Measurements from ENCODE around the gene GNGT1.

GNGT1 gene

GRCh38 chr7:93906267-93906666, at the start of gene GNGT1:
GNGT1 (plus strand) TSS chr7:93906567; CDS start chr7:93906747, 180 bp downstream.
- Mint-ChIP-seq H3K4me3 (no peak within 1 kb of the TSS), H3K4me1 (ENCODE audit: low read depth) (no peaks in the 10 kb centered on the region), H3K27ac (no peak within 1 kb of the TSS), H3K9me3 (no peaks in the 10 kb centered on the region), H3K36me3 (ENCODE audit: low read depth) (no peaks in the 10 kb centered on the region), H3K27me3 (ENCODE audit: low read depth) (no peaks in the 10 kb centered on the region)

- Mint-ChIP-seq H3K36me3 (ENCODE audit: low read depth) (no peaks in the 10 kb centered on the region), H3K27ac (no peak overlapping the region), H3K27me3 (ENCODE audit: low read depth) (no peaks in the 10 kb centered on the region), H3K4me3 (no peak overlapping the region), H3K9me3 (no peaks in the 10 kb centered on the region), H3K4me1 (ENCODE audit: low read depth) (no peaks in the 10 kb centered on the region)
Observed at GRCh38 chr7:93858857-93859256, 47.5 kb upstream of the GNGT1 start.

- no peaks in the 10 kb centered on the region for H3K4me1 Mint-ChIP-seq (ENCODE audit: low read depth)
- no peak overlapping the region for H3K27ac Mint-ChIP-seq
- H3K4me3 Mint-ChIP-seq: no peak overlapping the region
- H3K36me3 Mint-ChIP-seq (ENCODE audit: low read depth): no peaks in the 10 kb centered on the region
- no peaks in the 10 kb centered on the region for H3K27me3 Mint-ChIP-seq (ENCODE audit: low read depth)
- H3K9me3 Mint-ChIP-seq: no peaks in the 10 kb centered on the region
Observed at GRCh38 chr7:93860261-93860660, 46.1 kb upstream of the GNGT1 start.

- Mint-ChIP-seq H3K4me1 (ENCODE audit: low read depth) (no peaks in the 10 kb centered on the region), H3K4me3 (no peak overlapping the region), H3K27ac (no peak overlapping the region), H3K27me3 (ENCODE audit: low read depth) (no peaks in the 10 kb centered on the region), H3K9me3 (no peaks in the 10 kb centered on the region), H3K36me3 (ENCODE audit: low read depth) (no peaks in the 10 kb centered on the region)
Observed at GRCh38 chr7:93861325-93861949, 44.9 kb upstream of the GNGT1 start.

GRCh38 chr7:93862651-93863050, 43.7 kb upstream of the GNGT1 start:
- Mint-ChIP-seq H3K27me3 (ENCODE audit: low read depth) (no peaks in the 10 kb centered on the region), H3K9me3 (no peaks in the 10 kb centered on the region), H3K4me3 (no peak overlapping the region), H3K27ac (no peak overlapping the region), H3K4me1 (ENCODE audit: low read depth) (no peaks in the 10 kb centered on the region), H3K36me3 (ENCODE audit: low read depth) (no peaks in the 10 kb centered on the region)

GRCh38 chr7:93866886-93867285, 39.5 kb upstream of the GNGT1 start:
- Mint-ChIP-seq H3K27ac (no peak overlapping the region), H3K36me3 (ENCODE audit: low read depth) (no peaks in the 10 kb centered on the region), H3K4me3 (no peak overlapping the region), H3K4me1 (ENCODE audit: low read depth) (no peaks in the 10 kb centered on the region), H3K27me3 (ENCODE audit: low read depth) (no peaks in the 10 kb centered on the region), H3K9me3 (no peaks in the 10 kb centered on the region)

- no peaks in the 10 kb centered on the region for H3K27me3 Mint-ChIP-seq (ENCODE audit: low read depth)
- no peaks in the 10 kb centered on the region for H3K36me3 Mint-ChIP-seq (ENCODE audit: low read depth)
- H3K4me3 Mint-ChIP-seq: no peak overlapping the region
- no peak overlapping the region for H3K27ac Mint-ChIP-seq
- no peaks in the 10 kb centered on the region for H3K4me1 Mint-ChIP-seq (ENCODE audit: low read depth)
- no peaks in the 10 kb centered on the region for H3K9me3 Mint-ChIP-seq
Observed at GRCh38 chr7:93873998-93874574, 32.3 kb upstream of the GNGT1 start.

GRCh38 chr7:93877742-93878141, 28.6 kb upstream of the GNGT1 start:
- H3K9me3 Mint-ChIP-seq: no peaks in the 10 kb centered on the region
- H3K27me3 Mint-ChIP-seq (ENCODE audit: low read depth): peaks cover 3% of the 10 kb centered on the region
- H3K36me3 Mint-ChIP-seq (ENCODE audit: low read depth): no peaks in the 10 kb centered on the region
- no peak overlapping the region for H3K4me3 Mint-ChIP-seq
- H3K4me1 Mint-ChIP-seq (ENCODE audit: low read depth): no peaks in the 10 kb centered on the region
- no peak overlapping the region for H3K27ac Mint-ChIP-seq

- Mint-ChIP-seq H3K4me3 (no peak overlapping the region), H3K9me3 (no peaks in the 10 kb centered on the region), H3K4me1 (ENCODE audit: low read depth) (no peaks in the 10 kb centered on the region), H3K27me3 (ENCODE audit: low read depth) (peaks cover 7% of the 10 kb centered on the region), H3K36me3 (ENCODE audit: low read depth) (no peaks in the 10 kb centered on the region), H3K27ac (no peak overlapping the region)
Observed at GRCh38 chr7:93879356-93879755, 27.0 kb upstream of the GNGT1 start.

- Mint-ChIP-seq H3K4me1 (ENCODE audit: low read depth) (no peaks in the 10 kb centered on the region), H3K9me3 (no peaks in the 10 kb centered on the region), H3K36me3 (ENCODE audit: low read depth) (no peaks in the 10 kb centered on the region), H3K4me3 (no peak overlapping the region), H3K27me3 (ENCODE audit: low read depth) (peaks cover 7% of the 10 kb centered on the region), H3K27ac (no peak overlapping the region)
Observed at GRCh38 chr7:93882468-93882867, 23.9 kb upstream of the GNGT1 start.

GRCh38 chr7:93883078-93883916, 23.1 kb upstream of the GNGT1 start:
- no peak overlapping the region for H3K4me3 Mint-ChIP-seq
- H3K36me3 Mint-ChIP-seq (ENCODE audit: low read depth): no peaks in the 10 kb centered on the region

GRCh38 chr7:93883917-93884345, 22.4 kb upstream of the GNGT1 start:
- no peak overlapping the region for H3K4me3 Mint-ChIP-seq
- H3K27ac Mint-ChIP-seq: no peak overlapping the region
- H3K4me1 Mint-ChIP-seq (ENCODE audit: low read depth): no peaks in the 10 kb centered on the region
- no peaks in the 10 kb centered on the region for H3K36me3 Mint-ChIP-seq (ENCODE audit: low read depth)
- no peaks in the 10 kb centered on the region for H3K9me3 Mint-ChIP-seq
- peaks cover 19% of the 10 kb centered on the region for H3K27me3 Mint-ChIP-seq (ENCODE audit: low read depth)

More at GRCh38 chr7:93883078-93883916, 23.1 kb upstream of the GNGT1 start:
- Mint-ChIP-seq H3K9me3 (no peaks in the 10 kb centered on the region), H3K27ac (no peak overlapping the region), H3K4me1 (ENCODE audit: low read depth) (no peaks in the 10 kb centered on the region), H3K27me3 (ENCODE audit: low read depth) (peaks cover 14% of the 10 kb centered on the region)

- no peak overlapping the region for H3K27ac Mint-ChIP-seq
- no peak overlapping the region for H3K4me3 Mint-ChIP-seq
- H3K9me3 Mint-ChIP-seq: no peaks in the 10 kb centered on the region
- no peaks in the 10 kb centered on the region for H3K4me1 Mint-ChIP-seq (ENCODE audit: low read depth)
- H3K36me3 Mint-ChIP-seq (ENCODE audit: low read depth): no peaks in the 10 kb centered on the region
- peaks cover 25% of the 10 kb centered on the region for H3K27me3 Mint-ChIP-seq (ENCODE audit: low read depth)
Observed at GRCh38 chr7:93884541-93884940, 21.8 kb upstream of the GNGT1 start.

GRCh38 chr7:93889261-93889660, 17.1 kb upstream of the GNGT1 start:
- Mint-ChIP-seq H3K4me1 (ENCODE audit: low read depth) (peaks cover 5% of the 10 kb centered on the region), H3K27ac (no peak overlapping the region), H3K9me3 (no peaks in the 10 kb centered on the region), H3K27me3 (ENCODE audit: low read depth) (peaks cover 48% of the 10 kb centered on the region), H3K36me3 (ENCODE audit: low read depth) (peaks cover 2% of the 10 kb centered on the region), H3K4me3 (no peak overlapping the region)

- H3K4me3 Mint-ChIP-seq: peak overlapping the region; percentile 70
- no peaks in the 10 kb centered on the region for H3K9me3 Mint-ChIP-seq
- peaks cover 5% of the 10 kb centered on the region for H3K4me1 Mint-ChIP-seq (ENCODE audit: low read depth)
- H3K27me3 Mint-ChIP-seq (ENCODE audit: low read depth): peaks cover 48% of the 10 kb centered on the region
- peaks cover 2% of the 10 kb centered on the region for H3K36me3 Mint-ChIP-seq (ENCODE audit: low read depth)
- no peak overlapping the region for H3K27ac Mint-ChIP-seq
Observed at GRCh38 chr7:93890041-93890463, 16.3 kb upstream of the GNGT1 start.

Measured in T-helper 1 cell treated with Interleukin-12 subunit alpha and Interleukin-12 subunit beta and Interleukin-4 antibody, amounts not matched to agents 30 μg/mL and 1 μg/mL, for 36 hours (primary cell).